Measurements from ENCODE around the gene KDM5A.

The KDM5A gene

DNA sequence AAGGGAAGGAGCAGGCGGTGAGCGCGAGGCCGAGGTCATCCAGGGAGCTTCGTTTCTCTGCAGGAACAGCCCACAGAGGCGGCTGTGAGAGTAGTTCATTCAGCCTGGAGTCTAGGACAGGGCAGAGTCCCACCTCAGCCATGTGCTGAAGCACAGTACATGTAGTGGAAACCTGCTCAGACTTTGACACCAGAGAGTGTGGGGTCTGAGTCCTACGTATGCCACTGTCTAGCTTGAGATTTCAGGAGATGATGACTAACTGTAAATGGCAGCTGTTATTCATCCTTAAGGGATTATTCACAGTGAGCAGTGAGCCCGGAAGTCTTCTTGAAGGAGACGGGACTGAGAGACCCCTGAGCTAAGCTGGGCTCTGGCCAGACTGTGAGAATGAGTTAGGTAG lies 125.5 kb downstream of the KDM5A start:
- TF ChIP-seq GATA3 (IDR thresholded peaks at IDR 0.05; ENCODE audit: low read depth, low read length): no peak
- no peak for TF ChIP-seq GATA2 (IDR thresholded peaks at IDR 0.05; ENCODE audit: low read depth, low read length)

DNA sequence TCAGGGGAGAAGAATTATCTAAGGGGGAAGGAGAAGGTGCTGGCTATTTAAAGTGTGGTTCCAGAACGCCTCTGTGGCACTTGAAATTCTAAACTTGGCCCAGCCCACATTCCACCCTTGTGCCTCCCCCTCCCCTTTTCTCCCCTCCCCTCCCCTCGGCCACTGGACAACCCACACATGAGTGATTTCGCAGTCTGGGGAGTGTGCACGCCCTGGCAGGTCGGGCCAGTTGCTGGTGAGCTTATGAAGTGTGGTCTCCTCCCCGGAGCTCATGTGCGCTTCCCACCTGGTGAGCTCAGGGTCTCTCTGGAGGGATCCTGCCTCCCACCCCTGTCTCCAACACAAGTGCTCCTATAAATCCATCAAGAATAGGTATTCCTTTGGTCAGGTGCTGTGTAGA lies 126.3 kb downstream of the KDM5A start, which contains the start of gene SLC6A13:
Gene SLC6A13 (minus strand): TSS at position 20 of the 400 bp plus-strand sequence. CDS start 2,784 bp downstream, outside the sequence.
- TF ChIP-seq GATA3 (IDR thresholded peaks at IDR 0.05; ENCODE audit: low read depth, low read length) (no peak), GATA2 (IDR thresholded peaks at IDR 0.05; ENCODE audit: low read depth, low read length) (no peak)

DNA sequence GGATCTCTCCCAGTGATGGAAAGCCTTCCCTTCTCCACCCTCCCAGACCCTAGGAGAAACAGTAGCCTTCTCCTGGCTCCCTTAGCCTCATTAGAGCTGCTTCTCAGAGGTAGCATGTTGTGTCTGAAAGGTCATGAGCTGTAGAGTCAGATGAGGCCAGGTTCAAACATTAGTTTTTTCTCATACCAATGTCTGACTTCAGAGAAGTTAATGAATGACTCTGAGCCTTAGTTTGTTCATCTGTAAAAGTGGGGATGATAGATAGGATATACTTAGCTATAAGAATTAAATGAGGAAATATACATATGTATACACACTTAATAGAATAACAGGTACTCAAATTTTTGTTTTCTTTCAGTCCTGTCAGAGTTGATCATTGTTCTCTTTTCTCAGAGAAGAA lies 127.0 kb downstream of the KDM5A start:
- TF ChIP-seq GATA2 (IDR thresholded peaks at IDR 0.05; ENCODE audit: low read depth, low read length) (no peak), GATA3 (IDR thresholded peaks at IDR 0.05; ENCODE audit: low read depth, low read length) (no peak)

DNA sequence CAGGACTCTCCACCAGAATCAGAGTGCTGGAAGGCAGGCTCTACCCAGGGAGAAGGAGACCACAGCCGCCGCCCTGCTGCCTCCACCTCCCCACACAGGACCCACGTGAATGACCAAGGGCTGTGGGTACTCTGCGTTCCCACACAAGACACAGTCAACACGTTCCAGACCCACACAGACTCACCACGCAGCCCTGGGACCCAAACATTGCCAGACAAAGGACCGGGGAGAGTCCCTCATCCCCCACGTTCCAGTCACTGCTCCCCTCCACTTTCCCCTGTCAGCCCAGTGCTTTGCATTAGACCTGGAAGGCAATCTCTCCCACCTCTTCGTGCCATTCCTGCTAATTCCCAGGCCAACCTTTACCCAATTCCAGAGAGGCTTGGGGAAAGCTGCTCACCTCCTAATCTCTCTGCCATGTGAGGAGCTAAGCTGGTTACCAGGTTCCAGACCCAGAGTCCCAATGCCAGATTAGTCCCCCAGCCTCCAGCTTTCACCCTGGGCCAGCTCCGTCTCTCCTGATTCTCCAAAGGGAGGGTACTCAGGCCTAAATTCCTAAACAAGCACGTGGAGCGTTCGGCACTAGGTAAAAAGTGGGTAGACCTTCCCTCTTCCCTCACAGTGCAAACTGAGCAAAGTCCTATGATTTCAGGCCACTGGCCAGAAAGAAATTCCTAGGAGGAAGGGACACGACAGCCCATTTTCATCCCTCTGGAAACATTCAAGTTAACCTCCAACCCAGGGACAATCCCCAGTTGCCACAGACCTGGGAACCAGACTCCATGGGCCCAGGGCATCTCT lies 131.4 kb downstream of the KDM5A start:
- no peak for TF ChIP-seq GATA2 (IDR thresholded peaks at IDR 0.05; ENCODE audit: low read depth, low read length)
- TF ChIP-seq GATA3 (IDR thresholded peaks at IDR 0.05; ENCODE audit: low read depth, low read length): no peak

- no peak for TF ChIP-seq GATA2 (IDR thresholded peaks at IDR 0.05; ENCODE audit: low read depth, low read length)
- no peak for TF ChIP-seq GATA3 (IDR thresholded peaks at IDR 0.05; ENCODE audit: low read depth, low read length)
Observed at GRCh38 chr12:256958-257357, 132.2 kb downstream of the KDM5A start.

DNA sequence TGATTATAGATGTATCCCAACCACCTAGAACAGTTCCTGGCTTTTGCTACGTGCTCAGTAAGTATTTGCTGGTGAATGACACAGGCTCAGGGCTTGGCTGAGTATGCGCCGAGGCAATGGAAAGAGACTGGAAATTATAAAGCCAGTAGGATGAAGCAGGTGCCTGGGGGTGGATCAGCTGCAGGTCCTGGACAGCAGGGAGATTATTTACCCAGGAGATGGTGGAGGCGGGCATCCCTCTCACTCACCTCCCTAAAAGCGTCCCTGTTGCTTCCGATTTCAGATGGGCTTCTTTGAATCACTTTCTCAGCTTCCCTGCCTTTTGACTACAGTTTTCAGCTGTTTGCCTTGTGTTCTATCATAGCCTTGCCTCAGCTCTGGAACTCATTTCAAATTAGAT lies 132.9 kb downstream of the KDM5A start:
- TF ChIP-seq GATA3 (IDR thresholded peaks at IDR 0.05; ENCODE audit: low read depth, low read length): no peak
- no peak for TF ChIP-seq GATA2 (IDR thresholded peaks at IDR 0.05; ENCODE audit: low read depth, low read length)

GRCh38 chr12:254912-255311 lies 134.2 kb downstream of the KDM5A start:
- TF ChIP-seq GATA2 (IDR thresholded peaks at IDR 0.05; ENCODE audit: low read depth, low read length) (no peak), GATA3 (IDR thresholded peaks at IDR 0.05; ENCODE audit: low read depth, low read length) (no peak)

- no peak for TF ChIP-seq GATA3 (IDR thresholded peaks at IDR 0.05; ENCODE audit: low read depth, low read length)
- TF ChIP-seq GATA2 (IDR thresholded peaks at IDR 0.05; ENCODE audit: low read depth, low read length): no peak
Observed at GRCh38 chr12:254039-254438, 135.1 kb downstream of the KDM5A start.

DNA sequence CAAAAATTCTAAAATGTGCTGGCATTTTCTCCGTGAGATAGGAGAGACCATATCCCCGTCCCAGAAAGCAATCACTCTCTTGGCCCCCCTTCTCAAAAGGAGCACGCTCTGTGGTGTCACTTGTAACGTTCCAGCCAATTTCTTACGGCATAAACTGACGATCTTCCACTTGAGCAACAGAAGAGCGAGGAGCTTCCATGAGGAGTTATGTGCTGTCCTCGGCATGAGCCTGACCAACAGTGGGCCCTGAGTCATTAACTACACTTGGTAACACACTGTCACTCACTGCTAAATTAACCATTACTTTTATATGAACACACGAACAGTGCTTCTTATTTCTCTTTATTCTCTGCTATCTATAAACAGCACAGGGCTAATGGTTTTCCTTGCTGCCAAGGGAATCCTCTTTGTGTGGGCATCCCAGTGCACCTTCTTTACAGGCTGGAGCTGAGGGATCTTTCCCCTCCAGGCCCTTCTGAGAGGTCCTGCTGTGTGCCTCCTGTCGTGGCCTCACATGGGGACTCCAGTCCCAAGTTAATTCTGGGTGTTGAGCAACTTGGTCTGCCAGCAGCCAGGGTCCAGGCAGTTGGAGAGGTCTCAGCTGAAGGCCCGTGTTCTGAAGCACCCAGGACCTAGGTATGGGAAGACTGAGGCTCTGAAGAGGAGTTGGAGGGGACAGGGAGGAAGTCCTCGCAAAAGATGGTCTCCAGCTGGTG lies 135.8 kb downstream of the KDM5A start:
- no peak for TF ChIP-seq GATA3 (IDR thresholded peaks at IDR 0.05; ENCODE audit: low read depth, low read length)
- no peak for TF ChIP-seq GATA2 (IDR thresholded peaks at IDR 0.05; ENCODE audit: low read depth, low read length)

GRCh38 chr12:252636-253035 lies 136.5 kb downstream of the KDM5A start:
- TF ChIP-seq GATA2 (IDR thresholded peaks at IDR 0.05; ENCODE audit: low read depth, low read length) (no peak), GATA3 (IDR thresholded peaks at IDR 0.05; ENCODE audit: low read depth, low read length) (no peak)

DNA sequence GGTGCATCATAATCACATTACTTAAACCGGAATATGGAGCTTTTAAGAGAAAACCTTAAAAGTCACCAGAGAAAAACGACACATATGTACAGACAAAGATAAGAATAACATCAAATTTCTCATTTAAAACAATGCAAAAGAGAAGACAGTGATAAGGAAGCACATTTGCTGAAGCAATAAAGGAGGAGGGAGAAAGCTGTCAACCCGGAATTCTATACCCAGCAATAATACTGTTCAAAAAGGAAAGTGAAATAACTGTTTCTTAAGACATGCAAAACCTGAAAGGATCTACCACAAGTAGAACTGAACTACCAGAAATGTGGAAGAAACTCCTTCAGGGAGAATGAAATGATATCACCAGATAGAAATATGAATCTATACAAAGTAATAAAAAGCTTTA lies 141.8 kb downstream of the KDM5A start:
- no peak for TF ChIP-seq GATA3 (IDR thresholded peaks at IDR 0.05; ENCODE audit: low read depth, low read length)
- no peak for TF ChIP-seq GATA2 (IDR thresholded peaks at IDR 0.05; ENCODE audit: low read depth, low read length)

- TF ChIP-seq GATA2 (IDR thresholded peaks at IDR 0.05; ENCODE audit: low read depth, low read length) (no peak), GATA3 (IDR thresholded peaks at IDR 0.05; ENCODE audit: low read depth, low read length) (no peak)
Observed at GRCh38 chr12:243381-243780, 145.7 kb downstream of the KDM5A start.

GRCh38 chr12:242496-242895 lies 146.6 kb downstream of the KDM5A start:
- no peak for TF ChIP-seq GATA2 (IDR thresholded peaks at IDR 0.05; ENCODE audit: low read depth, low read length)

DNA sequence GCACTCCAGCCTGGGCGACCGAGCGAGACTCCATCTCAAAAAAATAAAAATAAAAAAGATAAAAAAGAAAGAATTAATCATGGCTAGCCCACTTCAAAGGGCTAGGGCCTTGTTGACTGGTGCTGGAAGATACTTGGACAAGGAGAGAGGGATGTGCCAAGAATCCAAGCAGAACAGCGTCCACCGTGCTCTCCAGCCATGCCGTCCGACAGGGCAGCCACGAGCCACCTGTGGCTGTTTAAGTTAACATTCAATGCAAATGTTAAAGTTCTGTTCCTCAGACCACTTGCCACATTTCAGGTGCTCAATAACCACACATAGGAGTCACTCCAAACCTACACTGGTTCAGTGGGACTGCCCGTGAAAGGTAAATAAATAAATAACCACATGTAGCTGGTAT lies 147.9 kb downstream of the KDM5A start:
- TF ChIP-seq GATA2 (IDR thresholded peaks at IDR 0.05; ENCODE audit: low read depth, low read length): no peak
- no peak for TF ChIP-seq GATA3 (IDR thresholded peaks at IDR 0.05; ENCODE audit: low read depth, low read length)

- TF ChIP-seq GATA3 (IDR thresholded peaks at IDR 0.05; ENCODE audit: low read depth, low read length) (no peak), GATA2 (IDR thresholded peaks at IDR 0.05; ENCODE audit: low read depth, low read length) (no peak)
Observed at GRCh38 chr12:240566-240965, 148.6 kb downstream of the KDM5A start.
